DOHH2 (cell line): ENCODE measurements around the gene GRM3.

ENCODE experiments used
- CTCF ChIP-seq: fragments of 200-600 bp; sonication (generic); IDR thresholded peaks from one replicate; pipeline ENCODE4 v1.5.1; 2014; ENCODE audit warnings: antibody characterized with exemption, mild to moderate bottlenecking, low read depth, low read length; ENCODE audit not compliant: poor library complexity, severe bottlenecking
- EZH2phosphoT487 ChIP-seq: fragments of 200-600 bp; sonication (generic); IDR thresholded peaks from 2 replicates; pipeline ENCODE4 v1.6.1; 2017; ENCODE audit warnings: borderline replicate concordance, mild to moderate bottlenecking, antibody characterized with exemption, low read length, moderate library complexity, mixed read lengths

GRCh38 chr7:86904949-86905834 lies 261.5 kb downstream of the GRM3 start:
- peak; percentile 83 for TF ChIP-seq CTCF
- TF ChIP-seq EZH2phosphoT487, result no peak
